Inferior parietal cortex (tissue), 1 donor: Measurements from ENCODE around the gene HS6ST3.

Experiments used
- DNase-seq: peaks from one replicate; pipeline ENCODE4 v3.0.0-alpha.2; 2016; ENCODE audit errors: extremely low spot score

HS6ST3 gene

DNA sequence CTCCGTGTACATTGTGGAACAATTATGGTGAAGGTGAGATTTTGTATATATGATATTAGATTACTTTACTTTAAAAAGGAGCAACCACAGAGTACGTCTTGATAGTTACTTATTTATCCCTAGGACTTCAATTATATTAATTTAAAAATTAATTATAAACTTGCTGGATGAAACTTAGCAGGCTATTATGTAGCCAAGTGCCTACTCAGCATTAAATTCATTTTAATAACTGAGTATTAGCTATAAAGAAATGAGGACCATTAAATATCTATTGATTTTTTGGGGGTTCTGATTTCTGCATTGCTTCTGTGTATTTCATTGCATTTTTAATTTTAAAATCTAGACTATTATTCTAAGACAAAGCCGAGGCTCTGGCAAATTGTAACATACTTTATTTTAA is 109.4 kb downstream of the HS6ST3 start:
- DNase-seq, result no peak

DNA sequence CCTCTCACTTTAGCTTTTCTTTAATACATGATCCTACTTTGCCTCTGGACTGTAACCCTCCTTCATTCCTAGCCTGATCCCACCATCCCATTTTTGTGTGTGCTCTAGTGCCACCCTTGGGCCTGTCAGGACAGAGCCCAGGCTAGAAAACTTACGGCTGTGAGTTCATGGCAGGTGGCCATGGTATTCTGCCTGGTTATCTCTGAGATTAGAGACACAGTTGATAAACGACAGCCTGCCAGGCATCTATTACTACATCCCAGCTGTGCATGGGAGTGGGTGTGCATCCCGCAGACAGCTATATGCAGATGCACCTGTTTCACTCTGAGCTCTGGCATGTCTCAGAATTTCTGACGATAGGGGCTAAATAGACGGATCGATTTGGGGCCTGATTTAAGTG is 110.9 kb downstream of the HS6ST3 start:
- DNase-seq, result no peak

DNA sequence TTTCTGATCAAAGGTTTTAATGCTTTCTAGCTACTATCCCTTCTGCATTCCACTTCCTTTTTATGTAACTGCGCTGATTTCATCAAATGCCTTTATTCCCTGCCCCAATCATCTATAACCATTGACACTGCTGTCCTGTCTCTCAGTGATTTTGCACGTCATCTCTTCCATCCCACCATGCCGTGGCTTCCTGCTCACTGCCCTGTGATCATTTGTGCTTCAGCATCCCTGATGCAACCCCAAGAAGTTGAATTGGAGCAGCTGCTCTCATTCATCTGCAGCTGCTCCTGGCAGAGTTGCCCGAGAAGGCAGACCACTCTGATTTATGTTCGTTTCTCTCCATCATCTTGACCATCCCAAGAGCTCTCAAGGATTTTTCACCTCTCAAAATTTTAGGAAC is 112.4 kb downstream of the HS6ST3 start:
- DNase-seq, result no peak

DNA sequence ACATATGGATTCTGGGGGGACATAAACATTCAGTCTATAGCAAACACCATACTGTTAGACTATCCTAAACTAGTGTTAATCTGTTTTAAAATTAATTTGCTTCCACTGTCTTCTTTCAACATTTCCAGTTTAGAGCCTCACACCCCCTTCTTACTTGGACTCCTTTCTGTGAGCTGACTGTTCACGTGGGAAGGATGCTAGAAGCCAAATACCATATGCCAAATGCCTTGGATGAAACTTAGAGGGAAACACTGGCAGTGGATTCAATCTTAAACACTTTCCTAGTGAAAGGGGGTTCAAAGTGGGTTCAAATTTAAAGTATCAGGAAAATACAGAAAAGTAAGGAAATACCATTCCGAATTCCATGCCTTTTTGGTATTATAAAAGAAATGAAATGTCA is 113.6 kb downstream of the HS6ST3 start:
- no peak for DNase-seq

DNA sequence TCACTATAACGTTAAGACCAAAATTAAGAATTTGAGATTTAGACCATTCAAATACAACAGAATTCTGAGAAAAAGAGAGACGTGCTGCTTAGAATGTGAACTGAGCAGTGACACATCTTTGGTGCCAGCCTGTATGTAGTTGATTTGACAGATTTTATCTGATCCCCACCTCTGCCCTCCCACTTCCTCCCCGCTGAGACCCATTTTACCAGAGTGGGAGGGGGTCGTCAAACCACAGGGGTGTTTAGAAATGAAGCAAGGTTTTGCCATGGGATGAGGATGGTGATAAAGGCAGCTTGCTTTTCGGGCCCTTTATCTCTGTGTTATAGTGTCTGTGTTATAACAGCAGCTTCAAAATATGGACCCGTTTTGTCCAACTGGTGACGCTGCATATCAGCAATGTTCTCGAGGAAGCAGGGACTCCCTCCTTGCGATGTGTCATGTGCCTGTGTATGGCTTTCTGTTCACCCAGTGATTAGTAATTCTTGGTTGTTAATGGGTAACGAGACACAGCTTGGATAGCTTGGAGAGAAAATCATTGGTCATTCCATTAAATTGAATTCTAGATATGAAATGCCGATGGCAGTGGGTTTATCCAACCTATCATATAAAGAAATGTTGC is 125.0 kb downstream of the HS6ST3 start:
- DNase-seq, result no peak

DNA sequence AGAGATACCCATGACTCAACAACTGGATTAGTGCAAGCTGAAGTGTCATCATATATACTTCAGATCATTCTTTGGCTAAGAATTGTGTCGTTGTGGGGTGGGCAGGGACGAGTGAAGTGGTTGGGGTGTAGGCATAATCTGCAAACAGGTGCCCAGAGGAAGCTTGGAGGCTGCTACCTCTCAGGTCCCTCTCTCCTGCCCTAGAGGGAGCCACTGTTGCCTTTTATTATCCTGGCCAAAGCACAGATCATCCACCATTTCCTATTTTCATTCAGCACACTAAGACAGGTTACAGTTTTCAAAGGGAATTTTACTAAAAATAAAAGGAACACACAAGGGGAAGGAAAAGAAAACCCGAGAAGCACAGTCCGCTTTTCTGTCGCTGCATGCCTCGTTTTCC is 126.6 kb downstream of the HS6ST3 start:
- DNase-seq, result no peak

DNA sequence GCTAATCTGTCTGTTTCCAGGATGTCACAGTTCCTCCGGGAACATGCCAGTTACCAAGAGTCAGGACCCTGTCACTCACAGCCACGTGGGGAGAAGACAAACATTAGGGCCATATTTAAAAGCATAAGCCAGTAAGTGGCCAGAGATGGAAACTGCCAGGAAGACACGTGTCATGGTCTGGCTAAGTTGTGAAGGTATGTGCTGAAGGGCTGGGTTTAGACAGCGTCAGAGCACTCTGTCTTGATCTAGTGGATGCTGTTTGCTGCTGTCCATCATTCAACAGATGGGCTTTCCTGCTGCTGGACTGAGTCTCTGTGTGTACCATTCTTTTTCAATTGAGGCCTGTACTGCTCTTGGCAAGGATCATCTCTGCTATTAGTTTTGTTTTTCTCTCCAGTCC is 128.6 kb downstream of the HS6ST3 start:
- DNase-seq, result no peak

DNA sequence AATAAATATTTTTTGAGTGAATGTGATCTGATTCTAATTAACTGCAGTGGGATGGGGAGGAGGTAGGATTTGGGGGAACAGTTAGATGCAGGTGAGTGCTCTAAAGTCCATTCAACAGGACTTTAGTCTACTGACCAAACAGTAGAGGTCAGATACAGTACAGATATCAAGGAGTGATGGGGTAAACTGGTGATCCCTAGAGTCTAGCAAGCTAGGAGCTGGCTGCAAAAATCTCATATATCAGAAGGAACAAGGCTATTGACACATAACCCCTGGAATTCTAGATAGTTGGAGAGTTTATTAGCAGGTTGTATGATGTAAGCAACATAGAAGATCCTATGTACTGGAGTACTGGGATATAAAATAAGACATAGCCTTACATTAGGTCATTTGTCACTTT is 131.6 kb downstream of the HS6ST3 start:
- no peak for DNase-seq

DNA sequence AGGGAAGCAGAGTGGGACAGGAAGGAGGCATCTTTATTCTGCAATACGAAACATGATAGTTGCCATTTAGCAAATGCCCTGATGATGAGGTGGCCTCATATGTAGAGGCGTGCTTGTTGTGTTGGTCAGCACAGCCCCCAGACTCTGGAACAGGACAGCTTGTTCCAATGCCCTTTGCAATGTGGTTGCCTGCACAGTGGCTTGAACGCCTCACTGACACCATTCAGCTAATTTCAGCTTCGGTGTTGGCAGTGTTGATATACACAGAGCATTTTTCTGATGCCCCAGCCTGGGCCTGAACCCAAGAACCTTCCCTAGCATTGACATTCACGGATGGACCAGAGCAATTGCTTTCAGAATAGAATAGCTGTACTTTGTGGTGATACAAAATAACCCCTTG is 133.3 kb downstream of the HS6ST3 start:
- no peak for DNase-seq

DNA sequence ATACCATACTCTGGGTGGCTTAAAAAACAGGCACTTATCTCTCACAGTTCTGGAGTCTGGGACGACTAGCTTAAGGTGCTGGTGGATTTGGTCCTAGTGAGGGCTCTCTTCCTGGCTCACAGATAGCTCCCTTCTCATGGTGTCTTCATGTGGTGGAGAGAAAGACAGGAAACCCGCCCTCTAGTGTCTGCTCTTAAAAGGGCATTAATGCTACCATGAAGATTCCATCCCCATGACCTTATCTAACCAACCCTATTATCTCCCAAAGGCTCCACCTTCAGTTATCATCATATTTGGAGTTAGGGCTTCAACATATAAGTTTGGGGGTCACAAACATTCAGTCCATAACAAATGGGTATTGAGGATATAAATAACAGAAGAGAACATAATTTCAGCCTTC is 139.4 kb downstream of the HS6ST3 start:
- no peak for DNase-seq

DNA sequence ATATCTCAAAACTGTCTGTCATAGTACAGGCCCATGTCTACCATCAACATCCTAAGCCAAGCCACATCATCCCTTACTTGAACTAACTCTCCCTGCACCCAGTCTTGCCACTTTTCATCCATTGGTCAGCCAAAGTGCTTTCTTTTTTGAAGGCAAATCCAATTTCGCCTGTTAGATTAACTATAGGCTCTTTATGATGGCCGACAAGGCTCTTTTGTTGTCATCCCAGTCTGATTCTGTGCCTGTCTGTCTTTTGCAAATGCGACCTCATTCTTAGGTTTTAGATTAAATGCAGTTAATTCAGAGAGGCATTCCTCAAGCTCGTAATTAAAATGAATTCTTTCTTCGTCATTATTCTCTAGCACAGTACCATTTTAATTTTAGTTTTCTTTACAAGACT is 148.3 kb downstream of the HS6ST3 start:
- DNase-seq, result peak; percentile 13

DNA sequence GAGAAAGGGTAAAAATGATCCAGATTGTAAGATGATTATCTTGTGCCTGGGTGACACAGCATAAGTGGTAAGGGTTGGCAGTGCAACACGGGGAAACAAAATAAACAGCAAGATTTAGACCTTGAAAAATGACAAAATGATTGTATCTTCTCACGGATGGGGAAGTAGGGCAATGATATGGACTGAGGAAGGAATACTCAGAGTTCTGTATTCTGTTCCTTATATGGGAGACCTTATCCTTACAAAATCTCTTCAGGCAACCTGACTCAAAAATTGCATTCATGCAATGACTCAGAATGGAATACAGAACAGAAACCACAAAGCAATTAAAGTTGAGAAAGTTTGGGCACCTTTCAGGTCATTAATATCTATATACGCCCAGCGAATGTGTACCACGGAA is 149.0 kb downstream of the HS6ST3 start:
- no peak for DNase-seq

DNA sequence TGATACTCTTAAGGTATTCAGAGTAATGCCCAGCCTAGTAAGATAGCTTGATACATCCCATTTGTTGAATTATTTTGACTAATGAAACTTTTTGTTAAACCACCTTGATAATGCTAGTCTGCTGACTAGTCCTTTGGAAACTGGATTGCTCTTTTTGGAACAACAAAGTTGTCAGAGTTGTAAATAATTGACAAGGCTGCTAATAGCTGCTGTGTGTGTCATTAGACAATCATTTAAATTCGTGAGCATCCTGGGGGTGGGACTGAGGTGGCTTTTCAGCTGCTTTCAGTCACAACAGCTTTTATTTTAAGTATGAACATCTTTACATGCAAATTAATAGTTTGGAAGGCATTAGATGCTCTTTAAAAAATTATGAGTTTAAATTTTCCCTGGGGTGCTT is 153.5 kb downstream of the HS6ST3 start:
- no peak for DNase-seq

DNA sequence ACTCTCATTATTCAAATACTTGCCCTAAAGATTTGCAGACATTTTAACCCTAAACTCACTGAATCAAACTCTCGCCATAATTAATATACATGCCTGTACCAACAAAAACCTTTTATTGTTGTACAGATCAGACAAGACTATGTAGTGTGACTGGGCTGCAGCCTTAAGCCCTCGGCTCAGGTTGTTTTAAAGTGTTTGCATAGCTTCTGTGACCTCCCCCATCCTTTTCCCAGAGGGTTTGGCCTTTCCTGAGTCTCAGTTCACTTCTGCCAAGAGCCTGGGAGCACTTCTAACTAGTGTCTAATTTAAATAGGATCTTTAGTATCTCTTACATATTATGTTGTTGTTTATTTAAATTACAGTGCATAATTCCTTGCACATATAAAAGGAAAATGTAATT is 158.2 kb downstream of the HS6ST3 start:
- no peak for DNase-seq

DNA sequence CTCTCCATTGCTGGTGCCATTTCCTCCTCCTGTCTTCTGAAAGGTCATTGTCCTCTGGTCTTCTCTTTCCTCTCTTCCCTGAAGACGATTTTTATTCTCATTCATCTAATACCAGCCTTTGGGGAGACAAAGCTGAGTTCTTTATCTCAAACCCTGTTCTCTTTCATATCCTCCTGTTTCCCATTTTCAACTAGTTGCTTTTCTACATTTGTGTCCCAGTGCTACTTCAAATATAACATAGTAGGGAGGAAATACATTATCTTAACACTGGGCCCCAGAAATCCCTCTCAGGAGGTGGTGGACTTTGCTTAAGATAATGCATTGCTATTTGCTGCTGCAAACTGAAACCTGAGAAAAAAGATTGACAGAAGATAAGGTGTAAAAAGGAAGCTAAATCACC is 159.1 kb downstream of the HS6ST3 start:
- DNase-seq, result no peak

DNA sequence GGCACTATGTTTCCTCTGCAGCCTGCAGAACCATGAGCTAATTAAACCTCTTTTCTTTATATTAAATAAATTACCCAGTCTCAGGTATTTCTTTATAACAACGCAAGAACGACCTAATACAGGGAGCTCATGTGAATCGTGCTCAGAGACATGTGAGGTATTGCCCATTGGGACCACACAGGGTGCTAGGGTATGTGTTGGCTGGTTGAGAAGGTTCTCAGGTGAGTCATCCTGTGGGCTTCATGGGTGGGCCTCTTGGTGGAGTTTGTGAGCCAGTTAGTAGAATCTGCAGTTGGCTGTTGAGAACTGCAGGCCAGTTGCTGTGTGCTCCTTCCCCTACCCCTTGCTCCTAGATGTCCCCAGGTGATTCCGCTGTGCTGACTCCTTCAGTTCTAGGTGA is 163.0 kb downstream of the HS6ST3 start:
- DNase-seq, result no peak

DNA sequence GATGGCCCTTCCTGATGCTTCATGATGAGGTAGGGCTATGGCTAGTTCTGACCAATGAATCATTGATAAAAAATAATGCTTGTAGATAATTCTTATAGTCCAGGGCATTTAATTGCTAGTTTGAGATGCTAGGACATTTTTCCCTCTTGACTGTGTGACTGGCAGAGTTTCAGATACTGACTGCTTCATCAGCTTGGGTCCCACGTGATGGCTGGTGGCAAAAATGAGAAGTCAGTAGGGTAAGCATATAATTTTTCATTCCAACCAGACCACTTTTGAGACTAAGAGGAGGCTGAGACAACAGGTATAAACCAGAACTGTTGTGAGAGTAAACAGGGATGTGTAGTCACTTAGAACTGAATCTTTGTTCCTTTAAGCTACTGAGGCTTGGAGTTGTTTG is 183.3 kb downstream of the HS6ST3 start:
- no peak for DNase-seq

DNA sequence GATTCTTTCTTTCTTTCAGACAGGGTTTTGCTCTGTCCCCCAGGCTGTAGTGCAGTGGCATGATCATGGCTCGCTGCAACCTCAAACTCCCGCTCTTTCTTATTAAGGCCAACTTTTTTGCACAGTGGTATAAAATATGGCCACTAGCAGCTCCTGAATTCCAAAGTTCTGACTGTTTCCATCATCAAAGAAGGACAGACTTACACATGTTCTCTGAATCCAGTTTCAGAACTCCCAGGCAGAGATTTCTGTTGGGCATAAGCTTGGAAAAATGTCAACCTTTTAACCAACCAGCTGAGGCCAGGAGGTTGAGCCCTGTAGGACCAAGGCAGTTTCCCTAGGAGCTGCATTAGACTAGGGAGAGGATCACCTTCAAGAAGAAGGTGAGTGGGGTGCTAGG is 184.1 kb downstream of the HS6ST3 start:
- no peak for DNase-seq

DNA sequence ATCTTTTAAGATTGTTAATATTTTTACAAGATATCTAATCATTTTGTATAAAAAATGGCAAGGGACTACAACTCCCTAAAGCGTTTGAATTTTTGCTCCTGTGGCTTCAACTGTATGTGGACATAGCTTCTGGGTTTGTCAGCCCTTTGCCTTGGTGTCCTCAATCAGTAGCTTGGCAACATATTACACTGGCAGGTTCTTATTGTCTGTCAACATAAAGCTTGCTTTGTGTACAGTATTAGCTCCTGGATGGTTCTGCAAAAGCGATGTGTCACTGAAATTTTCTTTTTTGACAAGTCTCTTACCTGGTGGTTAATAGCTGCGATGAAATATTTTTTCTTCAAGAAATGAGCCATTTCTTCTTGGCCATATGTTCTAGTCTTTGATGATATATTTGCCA is 190.0 kb downstream of the HS6ST3 start:
- no peak for DNase-seq

DNA sequence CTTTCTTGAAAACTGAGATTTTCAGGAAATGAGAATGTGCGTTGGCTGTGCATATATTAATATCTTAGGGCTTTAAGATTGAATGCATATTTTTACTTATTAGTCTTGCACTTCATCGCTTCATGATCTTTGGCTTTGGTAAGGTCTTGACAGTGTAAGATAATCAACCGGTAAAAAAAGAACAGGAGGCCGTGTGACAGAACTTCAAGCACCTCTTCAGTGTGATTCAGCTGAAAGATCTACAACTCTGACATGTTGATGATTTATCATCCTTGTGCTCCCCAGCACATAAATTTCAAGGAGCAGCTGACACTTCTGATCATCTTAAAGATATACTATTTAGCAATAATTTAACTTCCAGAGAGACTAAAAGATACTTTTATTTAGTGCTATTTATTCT is 195.1 kb downstream of the HS6ST3 start:
- DNase-seq, result no peak

DNA sequence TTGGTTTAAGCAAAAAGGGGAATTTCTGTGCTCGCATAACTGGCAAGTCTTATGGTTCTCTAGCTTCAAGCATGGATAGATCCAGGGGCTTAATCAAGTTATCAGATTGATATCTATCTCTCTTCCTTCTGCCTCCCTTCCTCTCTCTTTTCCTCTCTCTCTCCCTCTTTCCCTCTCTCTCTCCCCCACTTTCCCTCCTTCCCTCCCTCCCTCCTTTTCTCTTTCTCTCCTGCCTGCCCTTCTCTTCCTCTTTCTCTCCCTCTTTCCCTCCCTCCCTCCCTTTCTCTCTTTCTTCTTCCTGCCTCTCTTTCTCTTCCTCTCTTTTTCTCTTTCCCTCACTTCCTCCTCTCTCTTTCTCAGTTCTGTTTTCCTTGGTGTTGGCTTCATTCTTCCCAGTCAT is 195.8 kb downstream of the HS6ST3 start:
- no peak for DNase-seq

DNA sequence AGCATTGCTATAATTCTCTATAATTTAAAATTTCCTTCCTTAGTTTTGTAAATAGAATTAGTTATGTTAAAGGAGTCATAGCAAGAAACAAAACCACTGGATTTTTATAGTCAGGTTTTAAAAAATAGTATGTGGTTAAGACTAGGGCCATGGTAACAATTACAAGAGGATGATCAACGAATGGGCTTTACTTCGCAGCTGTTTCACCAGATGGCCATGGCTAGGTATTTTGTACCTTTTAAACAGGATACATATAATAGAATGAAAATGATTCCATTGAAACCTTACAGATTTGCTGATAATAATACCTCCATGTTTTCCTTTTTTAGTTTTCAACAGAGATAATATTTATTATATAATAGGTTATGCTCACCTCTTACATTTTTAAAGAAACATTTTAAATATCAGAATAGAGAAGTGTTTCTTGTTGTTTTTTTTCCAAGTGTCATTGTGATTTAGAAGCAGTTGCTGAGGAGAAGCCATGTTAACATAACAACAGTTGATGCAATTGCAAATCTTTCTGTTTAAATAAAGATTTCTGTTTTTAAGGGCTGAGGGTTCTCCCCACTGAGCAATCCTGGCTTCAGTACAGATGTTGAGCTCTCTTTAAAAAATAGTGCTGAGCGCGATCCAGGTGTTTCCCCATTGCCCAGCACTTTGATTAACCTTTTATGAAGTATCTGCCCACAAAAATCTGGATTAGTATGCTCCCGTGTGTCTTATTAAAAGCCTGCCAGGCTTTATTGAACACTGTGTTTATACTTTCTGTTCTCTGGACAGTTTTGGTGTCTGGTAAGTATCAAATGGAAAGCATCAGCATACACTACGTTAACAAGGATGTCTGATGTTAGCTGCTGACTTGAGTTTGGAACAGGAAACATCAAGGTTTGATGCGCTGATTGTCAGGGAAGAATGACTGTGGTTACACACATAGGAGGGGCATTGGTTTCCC is 205.3 kb downstream of the HS6ST3 start:
- DNase-seq, result no peak

DNA sequence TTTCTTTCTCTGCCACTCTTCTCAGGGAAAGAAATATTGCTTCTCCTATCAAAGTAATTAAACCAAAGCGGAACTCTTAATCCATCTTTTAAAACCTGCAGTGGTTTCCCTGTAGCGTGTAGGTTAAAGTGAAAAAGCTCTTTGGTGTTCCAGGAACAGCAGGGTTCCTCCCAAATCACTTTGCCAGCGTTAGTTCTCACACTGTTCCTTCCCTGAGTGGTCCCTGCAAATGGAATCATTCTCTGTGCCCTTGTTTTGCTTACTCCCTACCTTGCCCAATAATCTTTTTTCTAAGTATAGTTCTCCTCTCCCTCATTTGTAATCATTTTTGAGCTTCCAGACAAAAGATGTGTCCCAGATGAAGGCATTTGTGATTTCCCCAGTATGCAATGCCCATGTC is 207.5 kb downstream of the HS6ST3 start:
- no peak for DNase-seq

DNA sequence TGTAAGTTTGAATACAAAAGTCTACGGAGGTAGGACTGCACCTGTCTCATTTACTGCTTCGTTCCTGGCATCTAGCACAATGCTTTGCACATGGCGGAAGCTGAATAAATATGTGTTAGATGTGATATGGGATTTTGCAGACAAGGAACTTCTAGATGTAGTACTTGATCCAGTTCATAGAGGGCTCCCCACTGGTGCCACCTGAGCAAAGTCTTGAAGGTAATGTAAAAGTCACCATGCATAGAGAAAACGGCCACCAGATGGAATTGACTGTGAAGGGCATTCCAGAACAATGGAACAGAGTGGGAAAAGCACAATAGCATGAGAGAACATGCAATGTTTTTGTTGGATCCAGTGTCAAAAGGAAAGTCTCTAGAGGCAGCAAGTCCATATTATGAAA is 209.3 kb downstream of the HS6ST3 start:
- DNase-seq, result no peak
